GM12874 (cell line): ENCODE results near the gene LTA.

Experiments used
- TF ChIP-seq, protein P1 (sequence below): IDR thresholded peaks from 2 replicates; pipeline ENCODE4 v1.5.1; 2011; ENCODE audit warnings: low read depth, mild to moderate bottlenecking, control low read depth, low read length, moderate library complexity; ENCODE audit not compliant: insufficient read depth

LTA gene

DNA sequence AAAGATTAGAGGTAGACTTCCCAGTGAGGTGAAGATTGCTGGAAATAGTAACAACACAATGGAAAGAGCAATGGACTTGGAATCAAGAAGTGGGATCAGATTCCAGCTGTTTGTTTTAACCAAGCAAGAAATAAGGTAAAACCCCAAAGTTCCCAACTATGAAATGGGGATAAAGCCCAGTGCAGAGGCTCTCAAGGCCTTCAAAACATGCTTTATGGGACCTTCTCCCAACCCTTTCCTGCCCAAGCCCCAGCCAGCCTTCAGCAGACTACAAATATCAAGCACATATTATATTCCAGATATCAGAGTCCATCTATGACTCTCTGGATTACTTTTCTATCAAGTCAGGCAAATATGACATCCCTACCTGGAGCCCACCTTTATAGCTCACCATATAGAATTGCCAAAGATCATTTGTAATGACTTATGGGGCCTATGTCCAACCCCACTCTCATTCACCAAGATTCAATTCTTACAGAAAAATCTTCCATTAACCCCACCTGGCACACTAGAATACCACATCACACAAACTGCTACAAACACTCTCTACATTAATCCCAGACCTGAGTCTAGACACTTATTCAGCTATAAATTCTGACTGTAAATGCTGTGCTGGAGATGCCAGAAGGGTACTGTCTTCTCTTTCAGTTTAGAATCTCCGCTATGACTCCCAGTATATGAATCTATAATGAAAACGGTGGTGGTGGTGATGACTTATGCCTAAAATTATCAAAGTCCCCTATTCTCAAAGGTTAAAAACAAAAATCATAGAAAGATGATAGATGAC is 36.4 kb upstream of the LTA start:
- TF ChIP-seq, protein P1, sequence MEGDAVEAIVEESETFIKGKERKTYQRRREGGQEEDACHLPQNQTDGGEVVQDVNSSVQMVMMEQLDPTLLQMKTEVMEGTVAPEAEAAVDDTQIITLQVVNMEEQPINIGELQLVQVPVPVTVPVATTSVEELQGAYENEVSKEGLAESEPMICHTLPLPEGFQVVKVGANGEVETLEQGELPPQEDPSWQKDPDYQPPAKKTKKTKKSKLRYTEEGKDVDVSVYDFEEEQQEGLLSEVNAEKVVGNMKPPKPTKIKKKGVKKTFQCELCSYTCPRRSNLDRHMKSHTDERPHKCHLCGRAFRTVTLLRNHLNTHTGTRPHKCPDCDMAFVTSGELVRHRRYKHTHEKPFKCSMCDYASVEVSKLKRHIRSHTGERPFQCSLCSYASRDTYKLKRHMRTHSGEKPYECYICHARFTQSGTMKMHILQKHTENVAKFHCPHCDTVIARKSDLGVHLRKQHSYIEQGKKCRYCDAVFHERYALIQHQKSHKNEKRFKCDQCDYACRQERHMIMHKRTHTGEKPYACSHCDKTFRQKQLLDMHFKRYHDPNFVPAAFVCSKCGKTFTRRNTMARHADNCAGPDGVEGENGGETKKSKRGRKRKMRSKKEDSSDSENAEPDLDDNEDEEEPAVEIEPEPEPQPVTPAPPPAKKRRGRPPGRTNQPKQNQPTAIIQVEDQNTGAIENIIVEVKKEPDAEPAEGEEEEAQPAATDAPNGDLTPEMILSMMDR = no peak

DNA sequence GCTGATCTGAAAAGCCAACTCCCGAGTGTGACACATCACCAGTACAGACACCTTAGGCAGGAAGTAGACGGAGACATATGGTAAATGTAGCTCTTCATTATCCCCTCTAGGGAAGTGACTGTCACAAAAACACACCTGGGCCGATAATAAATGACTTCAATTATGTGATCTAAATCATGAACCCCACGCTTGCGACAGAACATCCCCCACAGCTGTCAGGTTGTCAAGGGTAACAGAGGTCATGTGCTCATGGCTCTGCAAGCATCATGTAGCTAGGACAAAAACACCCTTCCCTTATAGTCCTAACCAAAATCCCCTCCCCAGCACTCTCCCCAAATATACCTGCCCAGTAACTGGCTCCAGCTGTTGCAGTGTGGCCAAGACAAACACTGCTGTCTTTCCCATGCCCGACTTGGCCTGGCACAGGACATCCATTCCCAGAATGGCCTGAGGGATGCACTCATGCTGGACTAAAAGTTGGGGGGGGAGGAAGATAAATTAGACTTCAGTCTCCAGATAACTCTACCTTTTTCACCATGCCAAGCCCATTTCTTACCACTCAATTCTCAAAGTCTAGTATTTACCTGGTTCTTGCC is 33.2 kb upstream of the LTA start:
- TF ChIP-seq, protein P1 = no peak

DNA sequence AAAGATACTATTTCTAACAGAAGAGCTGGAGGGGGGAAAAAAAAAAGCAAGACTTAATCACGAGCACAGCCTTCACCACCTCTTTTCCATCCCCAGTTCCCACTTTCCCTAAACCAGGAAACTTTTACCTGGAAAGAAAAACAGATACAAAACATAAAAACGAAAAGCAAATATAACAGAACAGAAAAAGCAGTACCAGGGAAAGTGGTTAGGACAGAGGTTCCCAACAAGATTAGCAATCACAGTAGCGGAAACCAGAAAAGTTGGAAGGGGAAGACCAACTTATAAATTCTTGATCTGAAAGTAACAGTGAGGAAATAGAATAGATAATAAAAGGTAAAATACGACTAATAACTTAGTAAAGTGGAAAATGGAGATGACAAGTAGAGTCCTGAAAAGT is 31.4 kb upstream of the LTA start:
- TF ChIP-seq, protein P1 = no peak

DNA sequence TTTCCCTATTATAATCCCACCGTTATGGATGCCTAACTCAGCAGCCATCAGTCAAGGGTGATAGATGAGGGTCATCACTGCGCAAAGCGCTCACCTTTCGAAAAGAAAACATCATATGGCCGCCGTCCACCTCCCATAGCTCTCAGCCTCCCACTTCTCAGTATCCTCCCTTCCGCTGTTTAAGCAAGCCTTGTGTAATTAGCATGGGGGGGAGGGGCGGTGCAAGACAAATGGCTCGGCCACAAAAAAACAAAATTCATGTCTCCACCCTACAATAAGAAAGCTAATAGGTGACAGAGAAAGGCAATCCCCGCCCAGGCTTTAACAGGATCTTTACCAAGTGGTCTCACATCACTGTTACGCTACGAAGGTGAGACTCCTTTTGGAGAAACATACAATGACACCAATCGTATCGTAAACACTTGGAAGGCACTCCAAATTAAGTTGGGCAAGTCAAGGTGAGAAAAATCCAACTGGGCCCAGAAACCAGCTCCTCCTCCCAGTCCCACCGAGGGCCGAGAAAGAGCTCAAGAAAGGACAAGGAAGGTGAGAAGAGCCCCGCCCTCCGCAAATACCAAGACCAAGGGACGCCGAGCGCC is 30.9 kb upstream of the LTA start:
- TF ChIP-seq, protein P1 = no peak

DNA sequence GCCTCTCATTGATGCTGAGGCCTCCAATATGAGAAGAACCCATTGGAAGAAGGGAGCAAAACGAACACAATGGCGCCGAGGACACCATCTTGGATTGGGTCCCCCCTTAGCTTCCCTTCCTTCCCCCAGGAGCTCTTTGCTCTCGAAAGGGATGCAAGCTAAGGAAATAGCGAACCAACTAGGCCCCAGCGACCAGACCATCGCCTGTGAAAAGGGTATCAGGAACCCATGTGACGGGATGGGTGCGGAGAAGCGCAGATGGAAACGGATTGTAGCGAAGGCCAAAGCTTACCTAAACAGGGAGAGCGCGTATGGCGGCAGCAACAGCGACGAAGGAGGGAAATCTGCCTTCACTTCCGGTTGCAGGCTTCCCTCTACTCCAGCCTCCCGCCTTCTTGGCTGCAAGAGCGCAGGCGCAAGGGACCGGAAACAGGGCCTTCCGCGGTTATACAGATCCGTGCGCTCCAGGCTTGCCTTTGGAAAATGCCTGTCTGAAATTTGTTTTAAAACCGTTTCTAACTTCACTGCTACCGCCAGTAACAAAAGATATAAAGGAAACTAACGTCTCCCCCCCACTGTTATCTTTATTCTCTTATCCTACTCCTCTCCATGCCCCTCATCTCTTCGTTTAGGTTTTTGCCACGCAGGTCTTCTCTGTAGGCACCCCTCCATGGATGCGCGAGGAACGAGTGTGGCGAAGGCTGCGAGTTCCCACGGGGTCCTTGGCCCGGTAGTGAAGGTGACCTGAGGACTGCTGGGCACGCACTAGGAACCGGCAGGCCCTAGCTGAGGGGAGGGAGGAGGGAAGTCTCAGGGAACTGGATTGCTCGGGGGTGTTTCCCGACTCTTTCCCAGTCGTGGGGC is 30.2 kb upstream of the LTA start, which contains the start of gene DDX39B:
TSS of gene DDX39B (minus strand) at position 346 of the 864 bp plus-strand sequence. CDS start 1,471 bp downstream, outside the sequence.
- TF ChIP-seq, protein P1 = no peak

DNA sequence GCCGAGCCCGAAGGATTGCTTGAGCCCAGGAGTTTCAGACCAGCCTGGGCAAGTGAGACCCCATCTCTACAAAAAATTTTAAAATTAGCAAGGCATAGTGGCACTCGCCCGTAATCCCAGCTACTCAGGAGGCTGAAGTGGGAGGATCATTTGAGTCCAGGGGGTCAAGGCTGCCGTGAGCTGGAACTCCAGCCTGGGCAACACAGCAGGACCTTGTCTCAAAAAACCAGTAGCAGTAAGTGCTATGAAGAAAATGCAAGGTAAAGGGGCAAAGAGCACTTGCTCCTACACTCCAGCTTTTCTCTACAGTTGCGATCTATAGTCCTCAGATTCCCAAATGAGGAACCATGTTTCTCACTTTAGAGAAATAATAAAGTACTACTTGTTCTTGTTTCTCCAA is 28.4 kb upstream of the LTA start:
- TF ChIP-seq, protein P1 = no peak

DNA sequence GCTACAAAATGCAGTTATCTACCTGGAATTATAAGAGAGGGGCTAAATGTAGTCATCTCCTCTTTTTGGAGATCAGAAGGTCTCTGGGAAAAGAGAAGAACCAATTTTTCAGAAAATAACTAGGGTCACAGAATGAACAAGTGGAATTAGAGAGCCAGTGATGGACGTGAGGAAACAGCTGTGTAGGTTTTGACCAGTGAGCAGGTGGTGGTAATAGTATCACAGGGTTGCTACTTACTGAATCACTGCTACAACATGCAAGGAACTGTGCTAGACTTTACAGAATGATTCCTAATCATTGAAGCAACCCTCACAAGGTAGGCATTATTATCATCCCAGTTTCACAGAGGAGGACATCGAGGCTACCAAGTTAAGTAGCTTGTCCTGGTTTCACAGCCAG is 27.4 kb upstream of the LTA start:
- TF ChIP-seq, protein P1 = no peak
